HG02943 (cell line): ENCODE results near the gene ZNF784.

ENCODE experiments used
- ATAC-seq: cut with Tn5 transposase; IDR thresholded peaks from one replicate; pipeline ENCODE4 v1.9.1; 2021; ENCODE audit warnings: mild to moderate bottlenecking, low read depth, moderate library complexity; ENCODE audit not compliant: unreplicated experiment

ZNF784 gene

DNA sequence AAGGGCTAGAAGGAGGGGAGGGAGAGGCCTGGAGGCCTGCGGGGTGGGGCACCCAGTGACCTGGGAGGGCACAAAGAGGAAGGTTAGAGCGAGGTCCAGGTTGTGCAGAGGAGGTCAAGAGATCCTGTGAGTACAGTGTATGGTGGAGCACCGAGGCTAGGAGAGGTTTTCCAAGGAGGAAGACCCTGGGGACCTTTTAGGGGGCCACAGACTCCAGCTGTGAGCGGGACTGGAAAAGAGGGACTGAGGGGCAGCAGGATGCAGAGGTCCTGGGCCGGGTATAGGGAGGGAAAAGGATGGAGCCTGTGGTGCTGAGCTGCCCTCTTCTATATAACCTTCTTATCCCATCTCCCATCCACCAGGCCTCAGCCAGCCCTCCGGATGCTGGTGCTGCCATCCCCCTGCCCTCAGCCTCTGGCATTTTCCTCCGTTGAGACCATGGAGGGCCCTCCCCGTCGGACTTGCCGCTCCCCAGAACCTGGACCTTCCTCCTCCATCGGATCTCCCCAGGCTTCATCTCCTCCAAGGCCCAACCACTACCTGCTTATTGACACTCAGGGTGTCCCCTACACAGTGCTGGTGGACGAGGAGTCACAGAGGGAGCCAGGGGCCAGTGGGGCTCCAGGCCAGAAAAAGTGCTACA is 19.9 kb upstream of the ZNF784 start:
- no peak for ATAC-seq

DNA sequence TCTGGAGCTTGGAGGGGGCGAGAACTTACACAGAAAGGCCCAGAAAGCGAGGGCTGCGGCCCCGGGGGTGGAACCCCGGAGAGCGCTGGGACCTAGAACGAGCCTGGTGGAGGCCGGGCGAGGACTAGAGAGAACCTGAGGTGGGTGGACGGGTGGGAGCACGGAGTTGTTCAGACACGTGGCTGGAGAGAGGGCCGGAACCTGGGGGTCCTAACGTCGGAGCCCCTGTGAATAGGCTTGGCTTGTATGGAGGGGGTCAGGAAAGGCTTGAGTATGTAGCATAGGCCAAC is 19.5 kb upstream of the ZNF784 start:
- no peak for ATAC-seq

DNA sequence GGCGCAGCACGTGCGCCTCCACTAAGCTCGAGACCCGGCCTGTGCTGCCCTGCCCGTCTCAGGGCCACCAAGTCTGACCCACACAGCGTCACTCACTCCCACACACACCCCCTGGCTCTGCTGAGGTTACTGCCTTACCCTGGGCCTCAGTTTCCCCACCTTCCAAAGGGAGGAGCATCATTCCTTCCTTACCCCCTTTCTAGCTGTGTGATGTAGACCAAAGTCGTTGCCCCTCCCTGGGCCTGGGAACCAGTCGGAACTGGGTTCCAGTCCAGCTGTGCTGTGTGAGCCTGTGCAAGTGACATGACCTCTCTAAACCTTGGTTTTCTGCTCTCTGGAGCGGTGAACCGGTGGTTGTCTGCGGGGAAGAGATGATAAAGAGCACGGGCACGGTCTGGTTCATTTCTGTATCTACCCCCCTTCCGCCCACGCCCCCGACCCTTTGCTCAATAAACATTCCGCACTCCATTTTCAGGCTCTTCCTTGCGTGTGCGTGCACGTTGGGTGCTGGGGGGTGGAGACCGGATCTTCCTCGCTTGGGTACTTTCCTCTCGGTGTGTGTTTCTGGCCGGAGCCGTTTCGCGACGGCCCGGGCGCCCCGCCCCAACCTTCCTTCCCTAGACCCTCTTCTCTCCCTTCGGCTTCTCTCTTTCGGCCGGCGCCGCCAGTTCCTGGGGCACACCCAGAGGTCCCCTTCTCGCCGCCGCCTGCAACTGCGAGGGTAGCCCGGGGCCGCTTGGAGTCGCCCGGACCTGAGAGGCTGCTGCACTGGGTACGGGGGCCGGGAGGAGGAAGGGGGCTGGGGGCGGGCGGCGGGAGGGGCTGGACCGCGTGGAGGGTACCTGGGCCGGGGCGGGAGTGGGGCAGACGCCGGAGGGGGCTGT is 18.9 kb upstream of the ZNF784 start, which contains the start of gene ZNF581:
ZNF581 (plus strand) TSS at position 647 of the 884 bp plus-strand sequence. CDS start 923 bp downstream, outside the sequence.
- ATAC-seq, result no peak

DNA sequence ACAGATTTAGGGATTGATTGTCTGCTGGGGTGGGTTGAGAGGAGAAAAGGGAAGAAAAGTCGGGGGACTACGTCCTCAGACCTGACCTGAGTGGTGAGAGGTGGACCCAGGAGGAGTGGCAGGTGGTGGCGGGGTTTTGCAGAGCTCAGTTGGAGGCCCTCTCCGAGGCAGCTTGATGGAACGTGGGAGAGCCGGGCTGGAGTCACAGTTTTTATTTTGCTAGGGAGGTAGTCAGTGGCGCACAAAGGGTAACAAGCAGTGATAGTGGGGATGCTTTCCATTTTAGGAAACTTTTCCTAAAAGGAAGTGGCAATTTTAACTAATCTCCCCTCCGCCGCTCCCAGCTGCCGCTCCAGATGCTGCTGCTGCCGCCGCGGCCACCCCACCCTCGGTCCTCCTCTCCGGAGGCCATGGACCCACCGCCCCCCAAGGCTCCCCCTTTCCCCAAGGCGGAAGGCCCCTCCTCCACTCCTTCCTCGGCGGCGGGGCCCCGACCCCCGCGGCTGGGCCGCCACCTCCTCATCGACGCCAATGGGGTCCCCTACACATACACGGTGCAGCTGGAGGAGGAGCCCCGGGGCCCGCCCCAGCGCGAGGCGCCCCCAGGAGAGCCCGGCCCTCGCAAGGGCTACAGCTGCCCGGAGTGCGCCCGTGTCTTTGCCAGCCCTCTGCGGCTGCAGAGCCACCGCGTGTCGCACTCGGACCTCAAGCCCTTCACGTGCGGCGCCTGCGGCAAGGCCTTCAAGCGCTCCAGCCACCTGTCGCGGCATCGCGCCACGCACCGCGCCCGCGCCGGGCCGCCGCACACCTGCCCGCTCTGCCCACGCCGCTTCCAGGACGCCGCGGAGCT is 18.0 kb upstream of the ZNF784 start:
- no peak for ATAC-seq

DNA sequence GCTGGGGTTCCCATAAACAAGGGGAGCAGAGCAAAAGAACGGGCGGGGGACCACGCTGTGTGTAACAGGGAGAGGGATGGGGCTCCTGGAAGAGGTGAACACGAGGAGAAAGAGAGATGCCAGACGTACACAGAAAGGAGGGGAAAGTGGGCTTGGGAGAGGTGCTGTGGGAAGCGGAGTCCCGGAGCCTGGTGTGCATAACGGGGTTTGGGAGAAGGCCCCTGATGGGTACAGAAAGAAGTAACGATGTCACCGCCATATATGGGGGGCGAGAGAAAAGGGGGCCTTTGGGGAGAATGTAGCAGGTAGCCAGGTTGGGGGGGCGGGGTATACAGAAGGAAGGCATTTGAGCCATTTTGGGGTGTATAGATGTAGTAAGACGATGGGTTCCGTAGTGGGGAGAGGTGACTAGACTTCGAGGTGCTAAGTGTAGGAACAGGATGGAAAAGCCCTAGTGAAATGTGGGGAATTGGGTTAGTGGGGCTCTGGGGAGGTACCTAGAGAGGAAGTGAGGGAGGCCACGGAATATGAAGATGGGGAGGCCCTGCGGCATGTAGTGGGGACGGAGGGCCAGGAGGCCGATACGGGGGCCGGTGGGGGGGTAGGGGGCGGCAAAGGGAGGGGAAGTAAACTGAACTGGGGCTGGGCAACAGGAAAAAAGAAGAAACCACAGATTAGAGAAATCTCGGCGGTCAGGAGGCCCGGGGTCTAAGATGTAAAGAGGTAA is 17.2 kb upstream of the ZNF784 start:
- no peak for ATAC-seq

DNA sequence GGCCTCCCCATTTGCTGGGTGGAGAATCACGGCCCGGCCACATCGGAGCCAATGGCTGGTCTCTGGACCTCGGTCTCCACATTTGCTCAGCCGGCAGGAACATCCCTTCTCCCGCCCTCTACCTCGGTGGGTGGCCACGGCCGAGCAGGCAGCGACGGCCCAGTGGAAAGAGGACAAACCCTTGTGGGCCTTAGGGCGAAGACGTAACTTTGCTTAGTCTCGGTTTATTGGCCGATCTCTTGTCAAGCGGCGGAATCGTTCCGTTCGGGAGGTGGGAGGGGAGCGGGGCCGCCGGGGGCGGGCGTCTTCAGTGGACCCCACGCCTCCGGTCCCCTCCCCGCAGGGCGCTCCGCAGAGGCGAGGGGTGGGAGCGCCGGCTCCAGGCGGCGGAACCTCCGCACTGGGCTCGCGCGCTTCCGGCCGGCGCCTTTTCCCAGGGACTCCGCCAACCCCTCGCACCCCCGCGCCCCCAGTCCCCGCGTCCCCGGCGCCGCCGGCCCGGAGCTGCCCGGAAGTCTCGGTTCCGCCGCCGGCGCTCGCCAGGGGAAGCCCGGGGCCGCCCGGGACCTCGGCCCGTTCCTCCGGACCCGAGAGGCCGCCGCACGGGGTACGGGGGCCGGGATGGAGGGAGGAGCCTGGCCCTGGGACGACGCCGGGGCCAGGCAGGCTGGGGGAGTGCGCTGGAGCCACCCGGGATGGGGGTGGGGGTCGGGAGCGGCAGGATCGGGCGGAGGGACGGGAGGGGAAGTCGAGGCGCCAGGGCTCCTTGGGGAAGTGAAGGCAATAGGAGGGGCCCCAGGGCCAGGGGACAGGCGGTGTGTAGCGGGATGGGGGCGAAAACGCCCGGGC is 16.4 kb upstream of the ZNF784 start, which contains the start of gene ZNF580:
ZNF580 (plus strand) TSS at position 426 of the 849 bp plus-strand sequence. CDS start 1,507 bp downstream, outside the sequence.
- ATAC-seq, result no peak

DNA sequence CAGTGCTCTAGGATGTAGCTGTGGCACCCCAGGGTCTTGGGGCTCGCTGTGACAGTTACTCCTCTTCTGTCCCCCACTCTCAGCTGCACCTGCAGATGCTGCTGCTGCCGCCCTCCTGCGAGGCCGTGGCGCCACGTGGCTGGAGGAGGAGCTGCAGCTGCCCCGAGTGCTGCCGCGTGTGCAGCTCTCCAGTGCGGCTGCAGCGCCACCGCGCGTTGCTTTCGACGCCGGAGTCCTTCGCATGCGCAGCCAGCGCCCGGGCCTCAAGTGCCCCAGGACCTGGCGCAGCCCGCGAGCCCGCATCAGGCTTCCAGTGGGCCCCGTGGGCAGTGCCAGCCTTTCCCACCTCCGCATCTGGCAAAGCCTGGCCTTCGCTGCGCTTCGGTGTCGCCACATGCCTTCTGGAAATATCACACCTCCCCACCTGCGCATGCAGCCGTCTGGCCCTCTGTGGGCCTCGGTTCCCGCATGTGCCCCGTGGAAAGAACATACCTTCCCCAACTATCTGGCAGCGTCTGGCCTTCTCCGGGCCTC is 15.7 kb upstream of the ZNF784 start:
- no peak for ATAC-seq

DNA sequence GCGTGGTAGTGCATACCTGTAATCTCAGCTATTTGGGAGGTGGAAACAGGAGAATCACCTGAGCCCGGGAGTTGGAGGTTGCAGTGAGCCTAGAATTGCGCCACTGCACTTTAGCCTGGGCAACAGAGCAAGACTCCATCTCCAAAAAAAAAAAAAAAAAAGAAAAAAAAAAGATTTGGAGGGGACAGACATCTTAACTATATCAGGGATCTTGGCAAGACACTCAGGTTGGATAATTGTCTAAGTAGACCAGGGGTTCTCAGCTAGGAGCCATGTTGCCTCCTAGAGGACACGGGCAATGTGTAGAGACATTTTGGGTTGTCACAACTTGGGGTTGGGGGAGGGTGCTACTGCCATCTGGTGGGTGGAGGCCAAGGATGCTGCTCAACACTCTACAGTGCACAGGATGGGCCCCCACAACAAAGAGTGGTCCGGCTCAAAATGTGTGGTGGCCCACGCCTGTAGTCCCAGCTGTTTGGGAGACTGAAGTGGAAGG is 14.5 kb upstream of the ZNF784 start:
- no peak for ATAC-seq

DNA sequence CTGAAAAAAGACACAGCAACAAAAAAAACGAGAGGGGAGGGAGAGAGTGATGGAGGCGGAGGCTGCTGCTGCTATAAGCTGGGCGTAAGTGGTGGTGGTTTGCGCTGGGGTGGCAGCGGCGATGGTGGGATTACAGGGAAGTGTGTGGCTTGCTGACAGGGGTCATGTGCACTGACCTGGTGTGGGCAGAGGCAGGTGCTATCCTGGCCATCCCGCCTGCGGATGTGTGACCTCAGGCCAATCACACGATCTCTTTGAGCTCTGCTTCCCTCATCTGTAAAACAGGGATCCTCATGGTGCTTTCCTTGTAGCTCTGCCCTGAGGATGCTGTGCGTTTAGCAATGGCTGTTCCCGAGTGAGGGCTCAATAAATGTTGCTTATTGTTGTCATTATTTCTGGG is 13.2 kb upstream of the ZNF784 start:
- ATAC-seq, result no peak

DNA sequence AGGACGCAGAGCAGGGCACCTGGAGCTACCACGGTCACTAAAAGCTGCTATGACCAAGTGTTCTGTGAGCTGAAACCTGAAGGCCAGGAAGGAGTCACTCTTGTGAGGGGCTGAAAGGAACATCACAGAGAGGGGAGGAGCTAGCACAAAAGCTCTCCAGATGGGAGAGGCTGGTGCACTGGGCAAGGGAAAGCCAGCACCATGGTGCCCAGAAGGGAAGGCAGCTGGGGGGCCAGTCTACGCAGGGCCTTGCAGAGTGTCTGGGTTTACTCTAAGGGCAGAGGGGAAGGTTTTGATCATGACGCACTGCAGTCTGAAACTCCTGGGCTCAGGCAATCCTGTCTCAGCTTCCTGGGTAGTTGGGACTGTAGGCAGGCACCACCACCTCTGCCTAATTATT is 12.4 kb upstream of the ZNF784 start:
- no peak for ATAC-seq

DNA sequence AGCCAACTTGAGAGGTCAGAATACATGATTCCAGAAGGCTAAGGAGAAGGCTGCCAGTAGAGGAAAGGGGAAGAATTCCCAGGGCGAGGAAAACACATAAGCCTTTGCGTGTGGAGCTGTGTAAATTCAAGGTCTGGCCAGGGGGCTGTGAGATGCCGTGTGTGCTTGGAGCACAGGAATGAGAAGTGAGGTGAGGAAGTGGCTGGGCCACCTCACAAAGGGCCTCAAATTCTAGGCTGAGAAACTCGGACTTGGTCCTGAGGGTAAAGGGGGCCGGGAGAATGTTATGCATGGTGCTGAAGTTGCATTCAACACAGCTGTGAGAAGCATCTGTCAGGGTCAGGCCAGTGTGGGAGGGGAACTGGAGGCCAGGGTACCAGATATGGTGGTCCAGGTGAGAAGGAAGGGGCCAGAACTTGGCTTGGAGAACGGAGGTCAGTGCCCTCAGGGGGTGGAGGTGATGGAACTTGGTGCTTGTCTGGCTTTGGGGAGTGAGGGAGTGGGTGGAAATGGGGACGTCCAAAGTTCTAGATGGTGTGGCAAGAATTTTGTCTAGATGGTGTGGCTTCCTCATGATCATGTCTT is 11.6 kb upstream of the ZNF784 start:
- no peak for ATAC-seq

DNA sequence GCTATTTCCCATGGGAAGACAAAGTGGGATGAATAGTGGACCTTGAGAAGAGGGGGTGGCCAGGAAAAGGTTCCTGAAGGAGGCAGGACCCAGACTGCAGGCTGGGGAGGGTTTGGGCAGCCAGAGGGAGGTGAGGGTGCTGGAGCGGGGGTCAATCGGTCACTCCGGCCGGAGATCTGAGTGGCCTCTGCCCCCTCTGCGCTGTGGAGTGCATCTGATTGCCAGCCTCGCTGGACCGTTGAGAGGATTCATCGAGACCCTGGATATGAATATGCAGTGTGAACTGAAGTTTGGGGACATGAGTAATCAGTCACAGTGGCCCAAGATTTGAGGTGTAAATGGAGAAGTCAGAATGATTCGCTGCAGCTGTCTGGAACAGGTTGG is 11.0 kb upstream of the ZNF784 start:
- no peak for ATAC-seq

DNA sequence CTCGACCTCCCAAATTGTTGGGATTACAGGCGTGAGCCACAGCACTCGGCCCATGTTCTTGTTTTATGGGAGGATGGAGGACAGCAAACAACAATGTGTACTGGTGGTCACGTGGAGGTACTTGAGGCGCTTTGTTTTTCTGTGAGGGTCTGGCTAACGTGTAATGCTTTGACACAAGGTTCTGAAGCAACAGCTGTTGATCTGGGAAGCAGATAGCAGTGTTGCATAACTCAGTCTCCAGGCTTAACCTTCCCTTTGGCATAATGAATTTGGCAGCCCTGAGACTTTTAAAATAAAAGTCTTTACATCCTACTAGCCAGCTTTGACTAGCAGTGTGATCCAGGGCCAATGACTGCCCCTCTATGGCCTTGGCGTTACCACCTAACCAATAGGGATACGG is 9.5 kb upstream of the ZNF784 start:
- no peak for ATAC-seq

DNA sequence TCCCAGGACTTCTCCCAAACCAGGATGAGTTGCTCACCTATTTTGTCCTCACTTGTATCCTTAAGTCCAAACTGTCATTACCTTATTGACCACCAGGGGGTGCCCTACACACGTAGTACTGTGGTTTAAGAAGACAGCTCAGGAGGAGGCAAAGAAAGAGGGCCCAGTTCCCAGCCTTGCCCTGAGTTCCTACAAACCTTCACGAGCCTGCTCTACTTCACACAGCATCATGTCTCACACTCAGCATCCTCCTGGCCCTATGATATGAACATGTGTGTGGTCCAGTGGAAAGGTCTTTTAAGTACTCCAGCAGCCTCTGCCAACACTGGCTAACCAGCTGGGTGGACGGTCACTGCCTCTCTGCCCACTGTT is 8.1 kb upstream of the ZNF784 start:
- ATAC-seq, result no peak

DNA sequence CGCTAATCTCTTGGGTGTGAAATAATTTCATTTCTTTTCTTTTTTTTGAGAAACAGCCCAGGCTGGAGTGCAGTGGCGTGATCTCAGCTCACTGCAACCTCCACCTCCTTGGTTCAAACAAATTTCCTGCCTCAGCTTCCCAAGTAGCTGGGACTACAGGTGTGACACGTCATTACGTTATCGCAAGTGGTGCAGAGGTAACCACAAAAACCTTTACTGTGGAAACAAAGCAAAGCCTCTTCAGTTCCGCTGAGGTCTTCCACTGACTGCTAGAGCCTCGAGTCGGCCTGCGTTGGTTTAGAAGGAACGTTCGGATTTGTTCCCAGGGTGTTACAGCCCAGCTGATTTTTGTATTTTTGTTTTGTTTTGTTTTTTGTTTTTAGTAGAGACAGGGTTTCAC is 2.0 kb upstream of the ZNF784 start:
- no peak for ATAC-seq

DNA sequence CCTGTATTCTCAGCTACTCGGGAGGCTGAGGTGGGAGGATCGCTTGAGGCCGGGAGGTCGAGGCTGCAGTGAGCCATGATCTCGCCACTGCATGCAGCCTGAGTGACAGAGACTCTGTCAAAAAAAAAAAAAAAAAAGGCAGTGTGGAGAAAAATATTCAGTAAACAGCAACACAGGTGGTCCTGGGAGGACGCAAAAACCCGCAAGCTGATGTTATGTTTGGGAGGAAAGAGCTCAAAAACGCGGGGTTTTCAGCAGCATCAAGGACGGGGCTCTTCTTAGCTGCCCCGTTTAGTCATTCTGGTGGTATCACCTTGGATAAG is 599 bp upstream of the ZNF784 start:
- no peak for ATAC-seq

DNA sequence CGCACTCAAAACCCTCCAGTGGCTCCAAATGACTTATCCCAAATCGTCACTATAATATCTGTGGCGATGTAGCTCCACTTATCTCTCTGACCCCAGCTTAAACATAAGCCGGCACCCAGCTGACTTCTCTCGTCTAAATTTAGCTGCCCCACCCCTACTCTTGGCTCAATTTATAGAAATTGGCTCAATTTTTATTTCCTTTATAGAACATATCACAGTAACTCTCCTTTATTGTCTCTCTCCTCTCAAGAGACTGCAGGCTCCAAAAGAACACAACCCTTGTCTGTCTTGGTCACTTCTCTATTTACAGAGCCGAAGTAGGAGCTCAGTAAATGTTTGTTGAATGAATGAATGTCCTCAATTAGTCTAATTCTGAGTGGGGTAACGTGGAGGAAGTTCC is 805 bp downstream of the ZNF784 start:
- no peak for ATAC-seq

DNA sequence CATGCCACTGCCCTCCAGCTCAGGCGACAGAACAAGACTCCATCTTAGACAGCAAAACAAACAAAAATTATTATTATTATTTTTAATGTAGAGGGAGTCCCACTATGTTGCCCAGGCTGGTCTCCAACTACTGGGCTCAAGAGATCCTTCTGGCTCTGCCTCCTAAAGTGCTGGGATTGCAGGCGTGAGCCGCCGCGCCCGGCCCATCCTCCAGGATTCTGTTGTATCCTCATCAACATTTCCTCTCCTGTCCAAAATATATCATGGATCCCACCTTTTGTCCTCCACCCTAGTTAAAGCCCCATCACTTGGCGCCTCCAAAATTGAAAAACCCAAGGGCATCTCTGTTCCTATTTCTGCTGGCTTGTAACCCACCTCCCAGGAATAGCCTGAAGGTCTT is 1.2 kb downstream of the ZNF784 start:
- no peak for ATAC-seq
